GM20000 (cell line): ENCODE data around the gene EXOC4.

Experiments used
- DNase-seq: peaks from one replicate; pipeline ENCODE4 v3.0.0; 2012; ENCODE audit warnings: low spot score
- CTCF ChIP-seq: IDR thresholded peaks from 2 replicates; pipeline ENCODE4 v1.5.1; 2012; ENCODE audit warnings: mild to moderate bottlenecking, control low read depth; ENCODE audit errors: extremely low read depth, missing control alignments

EXOC4 gene

DNA sequence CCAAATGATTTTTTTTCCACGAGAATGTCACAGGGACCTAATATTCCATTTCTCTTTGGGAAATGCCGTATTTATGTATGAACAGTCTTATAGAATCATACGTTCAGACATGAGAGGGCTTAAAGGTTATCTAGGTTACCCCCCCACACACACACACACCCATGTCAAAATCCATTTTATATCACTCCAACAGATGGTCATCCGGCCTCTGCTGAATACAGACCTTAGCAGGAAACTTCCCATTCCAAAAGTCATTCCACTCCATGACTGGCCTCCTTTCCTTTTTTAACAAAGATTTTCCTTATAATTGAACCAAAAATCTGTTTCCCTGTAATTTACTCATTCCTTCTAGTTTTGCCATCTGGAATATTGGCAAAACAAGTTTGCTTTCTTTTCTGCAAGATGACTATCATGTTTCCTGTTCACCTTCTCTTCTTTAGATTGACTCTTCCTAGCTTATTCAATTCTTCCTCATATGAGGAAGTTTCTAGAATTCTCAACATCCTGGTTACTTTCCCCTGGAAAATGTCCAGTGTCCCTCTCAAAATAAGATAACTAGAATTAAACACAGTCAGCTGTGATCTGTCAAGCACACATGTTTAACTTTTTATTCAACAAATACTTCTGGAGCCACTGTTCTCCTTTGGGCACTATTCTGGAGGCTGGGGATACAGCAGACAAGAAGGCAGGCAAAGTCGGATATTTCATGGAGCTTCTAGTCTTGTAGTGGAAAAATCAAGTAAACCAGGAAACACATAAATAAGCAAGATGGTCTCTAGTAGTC is 597.8 kb downstream of the EXOC4 start:
- DNase-seq: no peak
- TF ChIP-seq CTCF: no peak

DNA sequence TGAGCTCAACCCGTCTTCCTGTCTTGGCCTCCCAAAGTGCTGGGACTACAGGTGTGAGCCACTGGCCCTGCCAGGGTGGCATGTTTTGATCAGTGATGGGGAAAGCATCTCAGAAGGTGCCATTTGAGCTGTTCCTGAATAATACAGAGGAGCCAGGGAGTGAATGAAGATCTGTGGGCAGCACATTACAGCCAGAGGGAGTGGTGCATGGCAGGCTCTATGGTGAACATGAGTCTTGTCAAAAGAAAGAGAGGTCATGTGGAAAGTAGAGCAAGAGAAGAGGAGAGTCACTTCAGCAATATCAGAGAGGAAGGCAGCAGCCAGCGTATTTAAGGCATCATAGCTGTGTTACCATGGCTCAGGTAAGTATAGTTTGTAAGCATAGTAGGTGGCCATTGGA is 598.5 kb downstream of the EXOC4 start:
- no peak for DNase-seq

DNA sequence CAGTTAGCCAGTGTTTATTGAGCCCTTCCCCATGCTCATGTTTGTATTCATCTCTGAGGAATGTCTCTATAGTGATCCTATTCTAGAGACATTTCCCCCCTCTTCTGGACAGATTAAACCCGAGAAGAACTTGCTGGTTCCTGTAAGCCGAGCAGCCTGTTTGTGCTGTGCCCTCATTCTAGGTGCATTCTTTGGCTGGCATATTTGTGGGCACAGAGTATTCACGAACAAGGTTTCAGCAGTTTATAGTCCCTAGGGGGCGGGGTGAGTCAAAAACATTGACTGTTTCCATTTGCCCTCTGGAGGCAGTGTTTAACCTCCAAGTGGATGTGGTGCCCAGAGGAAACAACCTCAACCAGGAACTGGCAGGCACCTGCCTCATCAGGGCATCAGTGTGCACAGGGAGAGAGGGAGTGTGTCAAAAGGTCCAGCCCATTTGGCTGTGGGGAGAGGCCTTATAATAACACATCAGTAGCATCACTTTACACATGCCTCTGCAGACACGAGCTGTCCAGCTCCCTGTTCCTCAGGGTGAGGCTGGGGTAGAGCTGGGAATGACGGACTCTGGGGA is 600.9 kb downstream of the EXOC4 start:
- TF ChIP-seq CTCF: peak; percentile 5
- peak; percentile 18 for DNase-seq

More for the DNA sequence above, 598.5 kb downstream of the EXOC4 start:
- TF ChIP-seq CTCF: no peak

DNA sequence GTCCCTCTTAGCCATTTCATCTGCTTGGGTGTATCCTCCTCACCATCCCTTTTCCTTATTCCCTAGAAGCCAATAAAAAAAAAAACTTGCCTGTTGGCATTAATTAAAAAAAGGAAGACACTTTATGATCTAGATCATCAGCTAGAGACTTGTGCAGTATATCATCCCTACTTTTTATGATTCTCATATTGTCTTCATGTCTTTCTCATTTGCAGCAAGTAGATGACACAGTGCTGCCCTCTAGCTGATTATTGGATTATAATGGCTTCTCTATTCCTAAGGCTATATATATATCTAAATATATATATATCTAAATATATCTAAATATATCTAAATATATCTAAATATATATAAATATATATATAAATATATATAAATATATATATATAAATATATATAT is 601.9 kb downstream of the EXOC4 start:
- peak; percentile 29 for DNase-seq

GRCh38 chr7:133857376-133858119 is 604.7 kb downstream of the EXOC4 start:
- no peak for TF ChIP-seq CTCF
- DNase-seq: no peak

More for the DNA sequence above, 601.9 kb downstream of the EXOC4 start:
- peak; percentile 12 for TF ChIP-seq CTCF

DNA sequence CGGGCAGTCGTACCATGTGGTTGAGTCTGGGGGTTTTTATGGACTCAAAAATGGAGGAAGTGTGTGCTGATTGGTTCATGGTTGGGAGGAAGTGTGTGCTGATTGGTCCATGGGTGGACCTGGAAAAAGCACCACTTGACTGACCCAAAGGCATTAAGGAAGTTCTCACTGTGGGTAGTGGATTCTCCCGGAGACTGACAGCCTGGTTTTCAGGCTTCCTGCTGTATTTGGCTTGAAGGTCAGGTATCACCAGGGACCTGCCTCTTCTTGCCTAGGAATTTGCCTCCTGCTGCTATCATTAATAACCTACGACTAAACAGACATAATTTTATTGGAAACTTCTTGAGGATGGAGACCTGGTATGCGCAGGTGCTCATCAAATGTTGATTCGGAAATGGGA is 605.4 kb downstream of the EXOC4 start:
- DNase-seq: no peak
- TF ChIP-seq CTCF: no peak

- TF ChIP-seq CTCF: no peak
- no peak for DNase-seq
Observed at GRCh38 chr7:133859231-133859630, 606.4 kb downstream of the EXOC4 start.
